ENCODE data around the gene SLC66A1. TPM values are rescaled to one million over a fixed set of nuclear protein-coding genes. Genes with fewer than 3 reads are reported as not detected.

Gene SLC66A1
- total and polyA plus RNA-seq, 2 donors (not counting 3 experiments of a cell fraction or from before 2014, with no cell fraction given), result 15.3 to 32.6 TPM

DNA sequence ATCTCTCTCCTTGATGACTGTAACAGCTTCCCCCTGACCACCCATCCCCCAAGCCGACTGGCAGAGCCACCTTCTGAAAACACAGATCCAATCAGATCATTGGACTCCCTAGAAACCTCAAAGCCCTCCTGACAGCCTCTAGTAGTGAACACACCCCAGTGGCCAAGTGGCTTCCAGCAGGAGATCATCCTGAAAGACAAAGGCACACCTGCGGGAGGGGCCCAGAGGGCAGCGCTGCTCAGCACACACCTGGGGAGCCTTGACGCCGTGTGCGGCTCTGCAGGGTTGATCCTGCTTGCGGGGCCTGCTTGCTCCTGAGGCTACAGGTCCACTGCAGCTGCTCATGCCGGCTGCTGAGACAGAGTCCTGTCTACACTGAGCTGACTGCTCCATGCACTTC, 41.5 kb downstream of the SLC66A1 start:
- POLR2A ChIA-PET, result no interaction called here

More for the DNA sequence above, 41.5 kb downstream of the SLC66A1 start:
- no peaks in the 10 kb centered on the region for H3K9me3 ChIP-seq (replicated peaks; ENCODE audit: control insufficient read depth, insufficient read depth, low read length)
- no peak overlapping the region for H3K4me2 ChIP-seq (ENCODE audit: insufficient read depth, low read length)
- no peak for DNase-seq (ENCODE audit: low read depth, low spot score)
- TF ChIP-seq POLR2AphosphoS5 (IDR thresholded peaks at IDR 0.05; ENCODE audit: insufficient read depth, low read depth, low read length) (no peak), GATA2 (IDR thresholded peaks at IDR 0.05; ENCODE audit: insufficient read depth, insufficient read length, low read depth, low read length) (no peak), POLR2A (IDR thresholded peaks at IDR 0.05; ENCODE audit: low read depth, low read length) (no peak), FOS (IDR thresholded peaks at IDR 0.05; ENCODE audit: borderline replicate concordance, insufficient read depth, low read length) (no peak), MYC (IDR thresholded peaks at IDR 0.05; ENCODE audit: low read depth, low read length) (no peak), JUN (IDR thresholded peaks at IDR 0.05; ENCODE audit: borderline replicate concordance, insufficient read depth, insufficient read length, low read depth) (no peak), EZH2 (IDR thresholded peaks at IDR 0.05; ENCODE audit: borderline replicate concordance, low read depth, low read length, severe bottlenecking) (no peak), MAX (IDR thresholded peaks at IDR 0.05; ENCODE audit: insufficient read depth, insufficient read length) (no peak)
- TF ChIP-seq, protein P1, sequence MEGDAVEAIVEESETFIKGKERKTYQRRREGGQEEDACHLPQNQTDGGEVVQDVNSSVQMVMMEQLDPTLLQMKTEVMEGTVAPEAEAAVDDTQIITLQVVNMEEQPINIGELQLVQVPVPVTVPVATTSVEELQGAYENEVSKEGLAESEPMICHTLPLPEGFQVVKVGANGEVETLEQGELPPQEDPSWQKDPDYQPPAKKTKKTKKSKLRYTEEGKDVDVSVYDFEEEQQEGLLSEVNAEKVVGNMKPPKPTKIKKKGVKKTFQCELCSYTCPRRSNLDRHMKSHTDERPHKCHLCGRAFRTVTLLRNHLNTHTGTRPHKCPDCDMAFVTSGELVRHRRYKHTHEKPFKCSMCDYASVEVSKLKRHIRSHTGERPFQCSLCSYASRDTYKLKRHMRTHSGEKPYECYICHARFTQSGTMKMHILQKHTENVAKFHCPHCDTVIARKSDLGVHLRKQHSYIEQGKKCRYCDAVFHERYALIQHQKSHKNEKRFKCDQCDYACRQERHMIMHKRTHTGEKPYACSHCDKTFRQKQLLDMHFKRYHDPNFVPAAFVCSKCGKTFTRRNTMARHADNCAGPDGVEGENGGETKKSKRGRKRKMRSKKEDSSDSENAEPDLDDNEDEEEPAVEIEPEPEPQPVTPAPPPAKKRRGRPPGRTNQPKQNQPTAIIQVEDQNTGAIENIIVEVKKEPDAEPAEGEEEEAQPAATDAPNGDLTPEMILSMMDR (IDR thresholded peaks at IDR 0.05; ENCODE audit: extremely low read depth in 1 of 2, insufficient read depth in 1 of 2, low read depth in 1 of 2, low read length in 2 of 2), result no peak
- no peaks in the 10 kb centered on the region for H3K79me2 ChIP-seq (ENCODE audit: control insufficient read depth, insufficient read depth, low read length)
- H3K4me1 ChIP-seq (ENCODE audit: control insufficient read depth, extremely low read depth, insufficient read depth, low read length), result no peaks in the 10 kb centered on the region
- H3K9me1 ChIP-seq (replicated peaks; ENCODE audit: control insufficient read depth, extremely low read depth, insufficient read depth, low read length), result no peaks in the 10 kb centered on the region
- H3K9ac ChIP-seq (replicated peaks; ENCODE audit: extremely low read depth, insufficient read depth, low read length), result no peak overlapping the region
- no peaks in the 10 kb centered on the region for H4K20me1 ChIP-seq (replicated peaks; ENCODE audit: control insufficient read depth, extremely low read depth, insufficient read depth, low read length)
- dilution Hi-C loops (cut with MboI; ENCODE audit: extremely low pct_ligation_motif_present, low sequenced_read_pairs) (no loop called here), intact Hi-C loops (cut with micrococcal nuclease) (no loop called here)
- peaks cover 4 to 45% of the 10 kb centered on the region in 2 experiments for H3K36me3 ChIP-seq (ENCODE audit: control insufficient read depth in 2 of 2, extremely low read depth in 1 of 2, insufficient read depth in 2 of 2, low read length in 2 of 2)
- CTCF ChIA-PET, result interaction anchor here (0.9 to 1.7 kb wide), 4 partner anchors 8 to 298 kb away, joined by 3 to 6 read pairs (median 4); no protein-coding TSS in a partner anchor
- no peak for FAIRE-seq
- H2AFZ ChIP-seq (ENCODE audit: low read depth, low read length), result no peak overlapping the region
- no peaks in the 10 kb centered on the region for H3K27me3 ChIP-seq (ENCODE audit: control insufficient read depth in 2 of 2, insufficient read depth in 2 of 2, low read length in 2 of 2)
- no peak overlapping the region for H3K27ac ChIP-seq (ENCODE audit: insufficient read depth, low read depth, low read length)
- H3K4me3 ChIP-seq (replicated peaks in 1 of 3; ENCODE audit: insufficient read depth in 1 of 3, low read depth in 1 of 3, low read length in 3 of 3), result no peak overlapping the region
- no TSS peak for BruUV-seq (replicated peaks)

All from endothelial cell of umbilical vein (primary cell).